ENCODE data around the gene SYCE3. TPM values are rescaled to one million over a fixed set of nuclear protein-coding genes. Genes with fewer than 3 reads are reported as not detected.

The SYCE3 gene
- total RNA-seq, 1 donor from 2014 or later: not detected

GRCh38 chr22:50572965-50573364 lies 10.2 kb upstream of the SYCE3 start:
- Histone ChIP-seq H3K4me1 (no peaks in the 10 kb centered on the region), H3K9me3 (no peaks in the 10 kb centered on the region), H3K27me3 (ENCODE audit: low read depth) (no peaks in the 10 kb centered on the region), H3K36me3 (peaks cover 5% of the 10 kb centered on the region), H3K27ac (no peak overlapping the region), H3K4me3 (no peak overlapping the region)
- ATAC-seq: no peak
- intact Hi-C loops (cut with DNase I): no loop called here
- TF ChIP-seq CTCF (IDR thresholded peaks at IDR 0.05): no peak
- DNase-seq: peak; percentile 21

- no peak overlapping the region for H3K4me3 ChIP-seq
- H3K27ac ChIP-seq: no peak overlapping the region
- H3K27me3 ChIP-seq (ENCODE audit: low read depth): no peaks in the 10 kb centered on the region
- peaks cover 5% of the 10 kb centered on the region for H3K36me3 ChIP-seq
- ATAC-seq: no peak
- TF ChIP-seq CTCF (IDR thresholded peaks at IDR 0.05): no peak
- H3K9me3 ChIP-seq: no peaks in the 10 kb centered on the region
- no peaks in the 10 kb centered on the region for H3K4me1 ChIP-seq
- intact Hi-C loops (cut with DNase I): no loop called here
- DNase-seq: peak; percentile 39
Measured at GRCh38 chr22:50571264-50572175, 8.8 kb upstream of the SYCE3 start.

GRCh38 chr22:50570861-50571260 lies 8.1 kb upstream of the SYCE3 start:
- no peak for DNase-seq
- no peak for ATAC-seq
- Histone ChIP-seq H3K4me1 (no peaks in the 10 kb centered on the region), H3K4me3 (no peak overlapping the region), H3K27me3 (ENCODE audit: low read depth) (no peaks in the 10 kb centered on the region), H3K36me3 (peaks cover 5% of the 10 kb centered on the region), H3K27ac (no peak overlapping the region), H3K9me3 (no peaks in the 10 kb centered on the region)
- no peak for TF ChIP-seq CTCF (IDR thresholded peaks at IDR 0.05)
- intact Hi-C loops (cut with DNase I): no loop called here

GRCh38 chr22:50569896-50570535 lies 7.3 kb upstream of the SYCE3 start:
- TF ChIP-seq CTCF (IDR thresholded peaks at IDR 0.05): no peak
- Histone ChIP-seq H3K4me1 (no peaks in the 10 kb centered on the region), H3K27me3 (ENCODE audit: low read depth) (no peaks in the 10 kb centered on the region), H3K4me3 (no peak overlapping the region), H3K9me3 (no peaks in the 10 kb centered on the region), H3K27ac (no peak overlapping the region), H3K36me3 (peaks cover 5% of the 10 kb centered on the region)
- no peak for ATAC-seq
- intact Hi-C loops (cut with DNase I): no loop called here
- no peak for DNase-seq

GRCh38 chr22:50569041-50569459 lies 6.3 kb upstream of the SYCE3 start:
- H3K9me3 ChIP-seq: no peaks in the 10 kb centered on the region
- no peak for ATAC-seq
- peak; percentile 32 for DNase-seq
- no peak overlapping the region for H3K27ac ChIP-seq
- TF ChIP-seq CTCF (IDR thresholded peaks at IDR 0.05): no peak
- peaks cover 5% of the 10 kb centered on the region for H3K36me3 ChIP-seq
- intact Hi-C loops (cut with DNase I): no loop called here
- H3K4me3 ChIP-seq: no peak overlapping the region
- H3K27me3 ChIP-seq (ENCODE audit: low read depth): no peaks in the 10 kb centered on the region
- H3K4me1 ChIP-seq: no peaks in the 10 kb centered on the region

All from lower lobe of right lung (tissue), 2 donors.